HG03139 (cell line): ENCODE data around the gene SYT7.

Experiments used
- ATAC-seq: cut with Tn5 transposase; IDR thresholded peaks from one replicate; pipeline ENCODE4 v1.9.1; 2021; ENCODE audit not compliant: unreplicated experiment

The SYT7 gene

GRCh38 chr11:61586792-61587430, 6.0 kb upstream of the SYT7 start:
- no peak for ATAC-seq

GRCh38 chr11:61585115-61585514, 4.2 kb upstream of the SYT7 start:
- ATAC-seq, result no peak

DNA sequence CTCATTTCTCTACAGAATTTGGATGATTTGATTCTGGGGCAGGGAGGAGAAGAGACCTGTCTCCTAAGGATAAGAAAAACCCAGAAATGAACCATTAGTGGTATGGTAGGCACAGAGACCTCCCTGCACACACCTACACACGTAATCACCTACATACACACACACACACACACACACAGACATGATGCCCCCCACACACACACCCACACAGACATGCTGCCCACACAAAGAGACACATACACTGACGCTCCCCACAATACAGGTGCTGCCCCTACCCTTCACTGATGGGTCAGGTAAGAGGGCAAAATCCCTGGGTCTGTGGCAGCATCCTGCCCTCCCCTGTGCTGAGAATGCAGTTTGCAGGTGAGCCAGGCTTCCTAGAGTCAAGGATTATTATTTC, 1.1 kb upstream of the SYT7 start:
- no peak for ATAC-seq

DNA sequence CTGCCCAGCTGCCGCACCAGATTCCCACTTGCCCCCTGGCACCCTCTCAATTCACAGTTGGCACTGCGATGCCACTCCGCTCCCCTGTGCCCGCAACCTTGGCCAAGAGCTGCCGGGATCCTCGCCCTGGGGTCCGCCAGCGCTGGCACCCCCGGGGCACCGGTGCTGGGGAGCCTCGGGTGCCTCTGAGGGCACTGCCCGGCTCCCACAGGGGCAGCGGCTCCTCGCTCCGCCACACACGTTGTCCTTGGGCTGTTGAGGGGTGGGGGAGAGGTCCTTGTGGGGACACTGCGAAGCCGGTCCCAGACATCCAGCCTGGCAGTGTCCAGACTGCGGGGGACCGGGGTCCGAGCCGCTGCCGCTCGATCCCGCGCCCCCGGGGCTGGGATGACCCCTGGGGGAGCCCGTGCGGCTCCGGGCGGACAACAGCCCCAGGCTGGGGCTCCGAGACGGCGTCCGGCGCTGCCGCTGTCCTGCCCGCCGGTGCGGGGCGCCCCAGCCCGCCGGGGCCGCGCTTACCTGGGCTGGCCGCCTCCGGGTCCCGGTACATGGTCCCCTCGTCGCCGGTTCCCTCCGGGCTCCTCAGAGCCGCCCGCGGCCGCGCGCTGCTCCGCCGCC, 496 bp downstream of the SYT7 start:
- ATAC-seq, result no peak

DNA sequence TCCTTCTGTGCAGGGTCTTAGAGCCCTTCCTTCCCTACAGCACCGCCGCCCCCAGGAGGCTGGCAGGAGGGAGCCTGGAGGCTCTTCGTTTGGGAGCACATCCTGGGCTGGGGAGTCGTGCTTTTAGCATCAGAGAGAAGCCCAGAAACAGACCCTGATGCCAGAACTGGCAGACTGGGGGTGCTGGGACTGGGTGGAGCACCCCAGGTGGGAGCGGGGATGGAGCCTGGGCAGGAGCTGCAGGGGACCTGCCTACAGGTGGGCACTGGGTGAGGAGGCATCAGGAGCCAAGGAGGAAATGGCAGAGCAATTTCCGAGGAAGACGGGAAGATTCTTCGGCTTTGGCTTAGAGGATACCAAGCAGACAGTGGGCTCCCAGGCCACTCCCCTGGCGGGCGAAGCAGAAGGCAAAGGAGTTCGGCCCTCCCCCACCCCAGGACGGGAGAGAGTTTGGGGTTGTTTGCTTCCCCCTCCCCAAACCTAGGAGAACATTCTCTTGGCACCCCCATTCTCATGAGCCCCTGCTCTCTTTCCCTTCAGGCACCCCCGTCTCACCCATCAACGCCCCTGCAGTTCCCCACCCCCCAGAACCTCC, 1.1 kb downstream of the SYT7 start:
- no peak for ATAC-seq

DNA sequence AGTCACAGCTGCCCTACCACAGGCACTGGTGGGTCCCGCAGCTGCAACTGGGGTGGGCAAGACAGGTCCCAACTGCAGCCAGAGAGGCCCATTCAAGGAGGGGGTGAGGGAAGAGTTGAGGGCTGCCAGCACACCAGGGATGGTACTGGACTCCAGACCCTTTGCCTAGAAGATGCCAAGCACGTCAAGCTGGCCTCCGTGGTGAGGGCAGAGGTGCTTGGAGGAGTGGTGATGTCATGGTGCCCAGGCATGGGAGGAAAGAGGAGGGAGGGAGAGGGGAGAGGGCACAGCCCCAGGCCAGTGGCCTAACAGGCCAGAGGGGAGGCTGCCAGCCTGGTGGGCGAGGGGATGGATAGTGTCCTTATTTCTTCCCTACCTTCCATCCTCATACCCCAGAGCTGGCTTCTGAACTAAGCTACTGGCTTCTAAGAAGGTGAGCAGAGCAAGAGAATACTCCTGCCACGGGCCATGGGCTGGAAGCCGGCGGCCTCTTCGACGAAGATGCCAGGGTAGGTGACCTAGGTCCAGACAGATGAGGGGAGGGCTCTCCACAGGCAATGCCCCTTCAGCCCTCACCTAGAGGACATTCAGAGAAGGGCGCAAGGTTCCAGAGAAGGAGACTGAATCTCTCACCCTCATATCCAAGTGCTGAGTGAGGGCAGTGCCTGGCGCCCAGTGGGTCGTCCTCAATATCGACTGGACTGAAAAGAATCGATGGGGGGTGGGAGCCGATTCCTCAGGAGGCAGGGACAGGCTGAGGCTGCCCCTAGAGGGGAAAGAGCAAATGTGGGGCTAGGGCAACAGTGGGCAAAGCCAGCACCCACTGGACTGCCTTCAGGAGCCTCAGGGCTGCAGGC, 1.8 kb downstream of the SYT7 start:
- ATAC-seq, result no peak

- ATAC-seq, result no peak
These were observed 3.3 kb downstream of the SYT7 start for GRCh38 chr11:61577383-61578118.

DNA sequence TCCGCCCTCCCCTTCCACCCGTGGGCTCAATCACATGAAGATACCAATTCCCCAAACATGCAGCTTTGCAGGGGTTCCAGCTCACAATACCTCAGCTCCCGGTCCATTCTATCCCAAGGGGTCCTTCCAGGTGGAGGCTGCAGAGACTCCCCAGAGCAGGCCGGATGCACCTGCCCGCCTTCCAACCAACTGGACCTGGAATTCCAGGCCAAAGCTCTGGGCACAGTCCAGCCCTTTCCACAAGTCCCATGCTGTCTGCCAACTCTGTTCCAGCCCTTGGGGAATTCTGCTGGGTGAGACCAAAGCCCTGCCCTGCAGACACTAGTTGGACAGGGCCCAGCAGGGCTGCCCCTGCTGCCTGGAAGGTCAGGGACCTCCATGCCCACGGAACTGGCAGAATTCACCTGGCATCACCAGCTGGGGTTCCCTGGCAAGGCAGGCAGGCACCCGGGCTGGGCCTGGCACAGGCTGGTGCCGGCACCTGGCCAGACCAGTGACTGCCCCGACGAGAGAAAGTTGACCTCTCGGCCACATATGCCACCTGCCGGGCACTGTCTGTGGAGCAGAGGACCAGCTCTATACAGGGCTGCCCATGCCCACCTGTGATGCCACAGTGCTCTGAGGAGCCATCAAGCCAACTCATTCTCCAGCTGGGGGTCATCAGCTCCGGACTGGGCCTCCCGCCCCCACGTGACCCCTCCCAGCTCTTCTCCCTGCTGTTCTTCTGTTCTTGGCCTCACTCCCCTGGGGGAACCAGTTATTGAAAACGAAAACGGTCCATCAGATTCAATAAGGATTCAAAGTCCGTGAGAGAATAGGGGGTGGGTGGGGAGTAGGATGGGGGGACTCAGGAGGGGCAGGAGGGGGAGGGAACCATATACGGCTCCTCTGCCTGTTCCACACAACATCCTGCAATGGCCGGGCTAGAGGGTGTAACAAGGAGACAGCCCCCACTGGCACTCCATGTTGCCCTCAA, 4.7 kb downstream of the SYT7 start:
- ATAC-seq, result no peak

- no peak for ATAC-seq
These were observed 6.3 kb downstream of the SYT7 start for GRCh38 chr11:61574611-61575010.

GRCh38 chr11:61572913-61573312, 8.0 kb downstream of the SYT7 start:
- ATAC-seq, result no peak

- no peak for ATAC-seq
These were observed 9.0 kb downstream of the SYT7 start for GRCh38 chr11:61571869-61572268.

DNA sequence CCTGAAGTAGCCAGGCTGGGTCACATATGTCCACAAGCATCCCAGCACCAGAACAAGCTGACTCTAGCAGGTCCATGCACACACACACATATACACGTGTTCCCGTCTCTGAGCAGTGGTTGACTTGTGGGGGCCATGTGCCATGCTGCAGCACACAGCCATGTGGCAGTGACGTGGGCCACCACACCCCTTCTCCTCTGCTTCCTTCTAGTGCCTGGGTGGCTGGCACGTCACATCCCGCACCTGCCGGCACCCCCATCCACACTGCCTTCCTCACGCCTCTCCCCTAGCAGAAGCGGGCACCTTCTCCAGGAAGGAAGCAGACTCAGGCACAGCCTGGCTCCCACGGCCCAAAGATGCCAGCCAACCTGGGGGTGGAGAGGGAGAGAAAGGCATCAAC, 9.5 kb downstream of the SYT7 start:
- ATAC-seq, result no peak

DNA sequence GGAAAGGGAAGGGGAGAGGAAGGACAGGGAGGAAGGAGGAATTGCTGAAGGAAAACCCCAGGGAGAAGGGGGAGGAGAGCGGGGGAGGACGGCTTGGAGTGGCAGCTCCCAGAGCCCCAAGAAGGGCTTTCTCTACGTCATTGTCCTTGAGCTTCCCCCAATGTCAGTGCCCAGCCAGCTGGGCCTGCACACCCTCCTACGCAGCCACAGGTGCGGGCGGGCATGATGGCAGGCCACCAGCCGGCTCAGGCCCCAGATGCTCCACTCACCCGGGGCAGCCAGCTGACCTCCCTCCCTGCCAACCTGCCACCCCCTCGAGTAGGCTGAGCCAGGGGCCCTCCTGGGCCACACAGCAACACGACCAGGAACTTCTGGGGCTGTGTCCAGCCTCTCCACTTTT, 11.2 kb downstream of the SYT7 start:
- ATAC-seq, result no peak

- ATAC-seq, result no peak
These were observed 11.9 kb downstream of the SYT7 start for GRCh38 chr11:61569018-61569417.

GRCh38 chr11:61567286-61568061, 13.4 kb downstream of the SYT7 start:
- ATAC-seq, result no peak

DNA sequence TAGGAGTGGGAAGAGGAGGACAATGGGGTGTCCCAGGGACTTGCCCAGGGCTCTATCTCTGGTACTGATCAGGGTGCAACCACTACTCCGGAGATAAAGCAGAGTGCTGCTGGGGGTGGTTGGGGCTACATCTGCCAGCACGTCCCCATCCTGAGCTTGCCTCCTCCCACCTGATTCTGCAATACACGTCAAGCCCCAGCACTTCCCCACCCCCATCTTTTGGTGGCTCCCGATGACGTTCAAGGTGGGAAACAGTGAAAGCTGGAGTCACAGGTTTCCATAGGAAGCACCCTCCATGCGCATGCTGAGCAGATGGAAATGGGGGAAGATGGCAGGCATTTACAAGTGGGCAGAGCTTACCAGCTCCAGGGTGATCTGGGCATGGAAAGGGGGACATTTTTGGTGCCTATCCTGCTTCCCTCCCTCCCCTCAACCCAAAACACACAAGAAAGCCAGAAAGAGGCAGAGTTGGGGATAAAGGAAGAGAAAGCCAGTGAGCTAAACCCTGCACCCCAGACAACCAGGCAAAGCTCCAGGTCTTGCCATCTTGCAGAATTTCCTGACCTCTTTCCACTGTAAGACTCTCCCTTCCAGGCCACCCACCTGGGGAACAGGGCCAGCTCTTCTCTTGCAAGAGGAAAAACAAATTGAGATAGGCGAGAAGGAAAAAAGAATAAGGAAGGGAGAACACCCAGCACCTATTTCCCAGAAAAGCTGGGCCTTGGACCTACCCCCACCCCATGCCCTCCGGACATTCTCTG, 15.8 kb downstream of the SYT7 start:
- no peak for ATAC-seq

- no peak for ATAC-seq
These were observed 20.1 kb downstream of the SYT7 start for GRCh38 chr11:61560751-61561150.

DNA sequence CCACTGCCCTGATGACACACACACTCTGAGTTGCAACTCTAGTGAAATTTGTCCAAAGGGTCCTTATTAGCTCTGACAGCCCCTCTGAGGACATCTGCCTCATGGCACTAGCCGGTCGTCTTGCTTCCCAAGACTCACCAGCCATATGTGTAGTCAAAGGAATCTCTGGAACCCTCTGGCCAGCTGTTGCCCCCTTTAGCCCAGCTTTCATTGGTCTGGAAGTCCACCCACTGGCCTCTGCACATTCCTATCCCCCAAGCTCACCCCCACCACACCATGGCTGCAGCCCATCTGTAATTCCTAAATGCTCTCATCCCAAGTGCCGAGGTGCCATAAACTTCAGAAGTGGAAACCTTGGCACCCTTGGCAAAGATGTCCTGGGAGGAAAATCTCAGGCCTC, 24.3 kb downstream of the SYT7 start:
- ATAC-seq, result no peak
